ENCODE measurements around the gene NKIRAS1. TPM values are rescaled to one million over a fixed set of nuclear protein-coding genes. Genes with fewer than 3 reads are reported as not detected.
"Not testable (repeated sequence)": the region's sequence is repeated elsewhere in the genome, so short reads cannot be mapped to it uniquely, and the experiment has no call there.

Gene NKIRAS1
- total RNA-seq, 4 donors from 2014 or later: 25.1 to 42.1 (median 34.7) TPM

DNA sequence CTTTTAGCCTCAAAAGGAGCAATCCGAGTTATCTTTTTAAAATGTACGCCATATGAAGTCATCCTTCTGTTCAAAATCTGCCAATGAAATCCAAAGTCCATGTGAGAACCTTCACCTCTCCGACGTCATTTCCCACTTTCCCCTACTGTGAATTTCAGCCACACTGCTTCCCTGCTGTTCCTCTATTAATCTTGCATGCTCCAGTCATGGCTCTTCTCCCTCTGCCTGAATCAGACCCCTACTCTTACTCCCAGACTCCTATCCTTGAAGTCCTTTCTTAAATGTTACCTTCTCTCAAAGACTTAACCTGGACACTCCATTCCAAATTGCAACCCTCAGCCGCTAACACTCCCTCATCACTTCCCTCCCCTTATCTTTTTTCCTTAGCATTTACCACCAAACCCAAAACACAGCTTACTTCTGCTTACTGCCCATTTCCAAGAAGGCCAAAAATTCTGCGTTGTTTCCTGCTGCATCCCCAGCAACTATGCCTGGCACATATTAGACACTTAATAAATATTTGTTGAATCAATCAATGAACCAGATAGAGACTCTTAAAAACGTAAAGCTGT, 1.2 kb downstream of the NKIRAS1 start:
- DNase-seq: no peak
- Histone ChIP-seq H3K36me3 (peaks cover 0 to 24% of the 10 kb centered on the region in 2 donors), H3K9me3 (no peaks in the 10 kb centered on the region), H3K27me3 (no peaks in the 10 kb centered on the region), H3K27ac (peak overlapping the region; percentile 91 to 96 (median 92)), H3K4me3 (peak overlapping the region; percentile 83 to 96 (median 93)), H3K4me1 (peaks cover 30 to 37% of the 10 kb centered on the region in 2 donors)
- in situ Hi-C loops (cut with MboI; ENCODE audit: low sequenced_read_pairs in 4 of 4) (no loop called here), intact Hi-C loops (cut with DNase I; ENCODE audit: low total_unique reads) (loop anchor here (2.0 kb wide), 1 partner anchor 27 kb away; no protein-coding TSS in a partner anchor)
- ATAC-seq: no peak
- TF ChIP-seq CTCF (IDR thresholded peaks at IDR 0.05 in 4 of 5, conservative IDR thresholded peaks at IDR 0.05 in 1 of 5) (no peak), POLR2A (IDR thresholded peaks at IDR 0.05) (no peak)

- intact Hi-C loops (cut with DNase I; ENCODE audit: low total_unique reads): no loop called here
- ATAC-seq: no peak
- no peak for TF ChIP-seq CTCF (IDR thresholded peaks at IDR 0.05 in 4 of 5, conservative IDR thresholded peaks at IDR 0.05 in 1 of 5)
- no peak for TF ChIP-seq POLR2A (IDR thresholded peaks at IDR 0.05)
Measured at GRCh38 chr3:23913873-23914743, 2.7 kb downstream of the NKIRAS1 start.

DNA sequence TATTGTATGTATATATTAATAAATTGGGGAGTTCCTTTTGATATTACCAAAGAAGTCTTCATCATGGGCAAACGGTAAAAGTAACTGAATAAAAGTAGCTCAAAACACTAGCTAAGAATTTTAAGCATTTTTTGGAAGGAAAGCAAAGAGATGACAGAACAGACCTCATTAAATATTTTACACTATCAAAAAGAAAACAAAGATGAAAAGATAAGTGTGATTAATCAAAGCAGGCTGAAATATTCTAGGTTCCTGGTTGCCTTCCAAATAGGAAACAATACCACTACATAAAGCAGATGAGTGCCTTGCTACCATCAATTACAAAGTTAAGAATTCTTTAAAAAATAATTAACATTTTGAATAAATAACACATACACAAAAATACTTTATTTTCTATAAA, 3.6 kb downstream of the NKIRAS1 start:
- in situ Hi-C loops (cut with MboI; ENCODE audit: low sequenced_read_pairs in 4 of 4) (no loop called here), intact Hi-C loops (cut with DNase I; ENCODE audit: low total_unique reads) (no loop called here)
- Histone ChIP-seq H3K4me3 (no peak overlapping the region), H3K27ac (no peak overlapping the region), H3K9me3 (no peaks in the 10 kb centered on the region), H3K4me1 (peaks cover 22 to 26% of the 10 kb centered on the region in 2 donors), H3K36me3 (peaks cover 0 to 14% of the 10 kb centered on the region in 2 donors), H3K27me3 (no peaks in the 10 kb centered on the region)
- no peak for DNase-seq
- ATAC-seq: no peak
- TF ChIP-seq POLR2A (IDR thresholded peaks at IDR 0.05) (no peak), CTCF (IDR thresholded peaks at IDR 0.05 in 4 of 5, conservative IDR thresholded peaks at IDR 0.05 in 1 of 5) (no peak)

More at GRCh38 chr3:23913873-23914743, 2.7 kb downstream of the NKIRAS1 start:
- DNase-seq: no peak
- in situ Hi-C loops (cut with MboI; ENCODE audit: low sequenced_read_pairs in 4 of 4): no loop called here
- Histone ChIP-seq H3K4me1 (peaks cover 30 to 35% of the 10 kb centered on the region in 2 donors), H3K4me3 (no peak overlapping the region), H3K9me3 (no peaks in the 10 kb centered on the region), H3K36me3 (peaks cover 0 to 18% of the 10 kb centered on the region in 2 donors), H3K27me3 (no peaks in the 10 kb centered on the region), H3K27ac (no peak overlapping the region)

- in situ Hi-C loops (cut with MboI; ENCODE audit: low sequenced_read_pairs in 4 of 4); intact Hi-C loops (cut with DNase I; ENCODE audit: low total_unique reads); H3K4me3 ChIP-seq; H3K27me3 ChIP-seq; H3K9me3 ChIP-seq; H3K27ac ChIP-seq; DNase-seq; ATAC-seq: not testable (repeated sequence)
- peaks cover 18 to 23% of the 10 kb centered on the region in 2 donors for H3K4me1 ChIP-seq
- H3K36me3 ChIP-seq: peaks cover 0 to 15% of the 10 kb centered on the region in 2 donors
Measured at GRCh38 chr3:23912335-23912734, 4.5 kb downstream of the NKIRAS1 start.

GRCh38 chr3:23911397-23911796, 5.4 kb downstream of the NKIRAS1 start:
- H3K4me1 ChIP-seq: peaks cover 18 to 23% of the 10 kb centered on the region in 2 donors
- H3K27me3 ChIP-seq: no peaks in the 10 kb centered on the region
- in situ Hi-C loops (cut with MboI; ENCODE audit: low sequenced_read_pairs in 4 of 4) (no loop called here), intact Hi-C loops (cut with DNase I; ENCODE audit: low total_unique reads) (no loop called here)
- H3K9me3 ChIP-seq: no peaks in the 10 kb centered on the region
- TF ChIP-seq POLR2A (IDR thresholded peaks at IDR 0.05) (no peak), CTCF (IDR thresholded peaks at IDR 0.05 in 4 of 5, conservative IDR thresholded peaks at IDR 0.05 in 1 of 5) (no peak)
- H3K27ac ChIP-seq: no peak overlapping the region
- ATAC-seq (no peak), DNase-seq (no peak)
- no peak overlapping the region for H3K4me3 ChIP-seq
- peaks cover 0 to 17% of the 10 kb centered on the region in 2 donors for H3K36me3 ChIP-seq
